GM23338 (cell line): ENCODE data around the gene CIAPIN1. TPM values are rescaled to one million over a fixed set of nuclear protein-coding genes. Genes with fewer than 3 reads are reported as not detected.
"Not testable (repeated sequence)": the region's sequence is repeated elsewhere in the genome, so short reads cannot be mapped to it uniquely, and the experiment has no call there.

Experiments
- ATAC-seq: fragments of 200-7000 bp; cut with Tn5 transposase; 3 replicates; pipeline ENCODE4 v1.9.1; 2020
- DNase-seq: peaks from one replicate; pipeline ENCODE4 v3.0.0-alpha.2; 2015; ENCODE audit warnings: low spot score
- H2AFZ ChIP-seq: fragments of 200-600 bp; sonication (generic); 2 replicates; pipeline ENCODE4 v1.8.0; 2016; ENCODE audit warnings: antibody characterized with exemption, mild to moderate bottlenecking, moderate library complexity
- H3F3A ChIP-seq: fragments of 200-600 bp; sonication (generic); replicated peaks from 2 replicates; pipeline ENCODE4 v1.8.0; 2017; ENCODE audit warnings: antibody characterized with exemption, mixed run types, low read depth
- H3K27ac ChIP-seq: fragments of 200-600 bp; sonication (generic); 2 replicates; pipeline ENCODE4 v1.6.1; 2016; ENCODE audit warnings: low read depth
- H3K27me3 ChIP-seq: fragments of 200-600 bp; sonication (generic); 2 replicates; pipeline ENCODE4 v1.8.0; 2016; ENCODE audit warnings: mild to moderate bottlenecking, mixed run types, moderate library complexity; ENCODE audit not compliant: insufficient read depth
- H3K36me3 ChIP-seq: fragments of 200-600 bp; sonication (generic); 2 replicates; pipeline ENCODE4 v1.8.0; 2016; ENCODE audit warnings: mild to moderate bottlenecking; ENCODE audit not compliant: insufficient read depth
- H3K4me1 ChIP-seq: fragments of 200-600 bp; sonication (generic); 2 replicates; pipeline ENCODE4 v1.8.0; 2016; ENCODE audit warnings: mild to moderate bottlenecking, moderate library complexity; ENCODE audit not compliant: insufficient read depth
- H3K4me2 ChIP-seq: fragments of 200-600 bp; sonication (generic); 2 replicates; pipeline ENCODE4 v1.7.1; 2017; ENCODE audit warnings: mixed run types
- H3K4me3 ChIP-seq: fragments of 200-600 bp; sonication (generic); 2 replicates; pipeline ENCODE4 v1.6.1; 2016; ENCODE audit warnings: mixed run types
- H3K79me2 ChIP-seq: fragments of 200-600 bp; sonication (generic); replicated peaks from 2 replicates; pipeline ENCODE4 v1.8.0; 2017; ENCODE audit warnings: mild to moderate bottlenecking; ENCODE audit not compliant: insufficient read depth
- H3K9me2 ChIP-seq: fragments of 200-600 bp; sonication (generic); 2 replicates; pipeline ENCODE4 v1.8.0; 2017; ENCODE audit not compliant: insufficient read depth
- H4K20me1 ChIP-seq: fragments of 200-600 bp; sonication (generic); replicated peaks from 2 replicates; pipeline ENCODE4 v1.8.0; 2017; ENCODE audit warnings: mild to moderate bottlenecking; ENCODE audit not compliant: insufficient read depth
- H3K27ac Mint-ChIP-seq: 2 replicates; pipeline ENCODE4 v1.8.0; 2020; ENCODE audit warnings: inconsistent platforms, mild to moderate bottlenecking, moderate library complexity, mixed read lengths
- H3K27me3 Mint-ChIP-seq: 3 replicates; pipeline ENCODE4 v1.8.0; 2022; ENCODE audit warnings: low read depth, mild to moderate bottlenecking, moderate library complexity, mixed read lengths, inconsistent platforms; ENCODE audit not compliant: insufficient read depth, poor library complexity
- H3K36me3 Mint-ChIP-seq: 3 replicates; pipeline ENCODE4 v1.8.0; 2021; ENCODE audit warnings: low read depth, mild to moderate bottlenecking, inconsistent platforms, moderate library complexity, mixed read lengths
- H3K4me1 Mint-ChIP-seq: 3 replicates; pipeline ENCODE4 v1.8.0; 2020; ENCODE audit warnings: mild to moderate bottlenecking, inconsistent platforms, mixed read lengths
- H3K4me3 Mint-ChIP-seq: 3 replicates; pipeline ENCODE4 v1.8.0; 2021; ENCODE audit warnings: moderate library complexity, mild to moderate bottlenecking, inconsistent platforms, mixed read lengths
- H3K9me3 Mint-ChIP-seq: 3 replicates; pipeline ENCODE4 v1.8.0; 2020; ENCODE audit warnings: moderate library complexity, mild to moderate bottlenecking, inconsistent platforms, mixed read lengths
- ETS1 ChIP-seq: IDR thresholded peaks from 2 replicates; pipeline ENCODE4 v1.6.1; 2016; ENCODE audit warnings: antibody characterized with exemption
- ZNF462 ChIP-seq: fragments of 250-450 bp; sonication (Bioruptor Pico); IDR thresholded peaks from 2 replicates; pipeline ENCODE4 v1.5.0; 2020; ENCODE audit warnings: mild to moderate bottlenecking, moderate library complexity
- polyA plus RNA-seq: library from polyadenylated mRNA; unstranded; fragments of >200 nt; fragmentation: Nextera tagmentation; extraction: Ambion mirVana; gene quantifications from 2 replicates; pipeline ENCODE4 v1.2.1, GENCODE V29; 2016
- total RNA-seq: library from RNA; depleted of rRNA; stranded (reverse); fragments of >200 nt; shearing (Covaris generic); gene quantifications from 2 replicates; pipeline ENCODE4 v1.2.3, GENCODE V29; 2014
- TF ChIP-seq, protein P1 (sequence below): IDR thresholded peaks from one replicate; pipeline ENCODE4 v1.6.1; 2018; ENCODE audit warnings: antibody characterized with exemption; ENCODE audit not compliant: unreplicated experiment
- TF ChIP-seq, protein P2 (sequence below), 2 experiments: fragments of 200-600 bp in 1 of 2; sonication (generic) in 1 of 2; conservative IDR thresholded peaks; 2 replicates each; pipeline versions ENCODE4 v1.5.1 to v1.6.1; 2016 to 2017; ENCODE audit warnings: antibody characterized with exemption in 2 of 2, low read depth in 2 of 2, mild to moderate bottlenecking in 2 of 2, moderate library complexity in 1 of 2

Gene CIAPIN1
- total and polyA plus RNA-seq, 2 experiments from 2014 or later, result 36.5 to 75.4 TPM

DNA sequence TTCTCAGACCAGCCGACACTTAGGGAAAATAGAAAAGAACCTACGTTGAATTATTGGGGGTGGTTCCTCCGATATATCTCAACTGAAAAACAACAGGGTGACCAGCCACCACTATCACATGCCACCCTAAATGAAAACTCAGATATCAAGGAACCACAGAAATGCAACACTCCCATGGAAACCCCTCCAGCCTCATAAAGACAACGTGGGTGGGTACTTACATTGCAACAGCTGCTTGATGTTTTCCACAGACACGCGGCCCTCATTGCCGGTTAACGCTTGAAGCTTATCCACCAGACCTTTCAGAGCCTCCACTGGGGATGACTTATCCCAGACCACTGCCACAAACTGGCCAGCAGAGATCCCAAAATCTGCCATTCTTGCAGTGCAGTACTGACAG, 6.6 kb downstream of the CIAPIN1 start:
- not testable (repeated sequence) for H3K27ac ChIP-seq, H3K4me3 Mint-ChIP-seq, H3K27ac Mint-ChIP-seq, H2AFZ ChIP-seq, H3K4me1 ChIP-seq, ATAC-seq, DNase-seq, H3K27me3 ChIP-seq, H3K27me3 Mint-ChIP-seq, H3K9me2 ChIP-seq, H3F3A ChIP-seq, H4K20me1 ChIP-seq, H3K9me3 Mint-ChIP-seq, H3K4me1 Mint-ChIP-seq, H3K4me2 ChIP-seq, H3K4me3 ChIP-seq
- peaks cover 53% of the 10 kb centered on the region for H3K36me3 Mint-ChIP-seq
- peaks cover 40% of the 10 kb centered on the region for H3K36me3 ChIP-seq
- H3K79me2 ChIP-seq, result peaks cover 34% of the 10 kb centered on the region

DNA sequence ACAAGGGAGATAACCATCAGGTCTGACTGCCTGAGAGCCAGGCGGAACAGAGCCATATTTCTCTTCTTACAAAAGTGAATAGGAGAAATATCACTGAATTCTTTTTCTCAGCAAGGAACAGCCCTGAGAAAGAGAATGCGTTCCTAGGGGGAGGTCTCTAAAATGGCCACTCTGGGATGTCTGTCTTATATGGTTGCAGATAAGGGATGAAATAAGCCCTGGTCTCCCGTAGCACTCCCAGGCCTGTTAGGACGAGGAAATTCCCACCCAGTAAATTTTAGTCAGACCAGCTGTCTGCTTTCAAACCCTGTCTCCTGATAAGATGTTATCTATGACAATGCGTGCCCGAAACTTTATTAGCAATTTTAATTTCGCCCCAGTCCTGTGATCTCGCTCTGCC, 7.2 kb downstream of the CIAPIN1 start:
- H3K27ac Mint-ChIP-seq, H3K9me3 Mint-ChIP-seq, H3K27me3 Mint-ChIP-seq, DNase-seq, H3K27ac ChIP-seq, H3K4me3 ChIP-seq, H3K4me1 Mint-ChIP-seq, ATAC-seq, H3K27me3 ChIP-seq, H3K4me3 Mint-ChIP-seq, H3K4me1 ChIP-seq, H3K4me2 ChIP-seq, H4K20me1 ChIP-seq, H3F3A ChIP-seq, H2AFZ ChIP-seq, H3K9me2 ChIP-seq: not testable (repeated sequence)
- H3K36me3 Mint-ChIP-seq, result peaks cover 56% of the 10 kb centered on the region
- peaks cover 46% of the 10 kb centered on the region for H3K36me3 ChIP-seq
- H3K79me2 ChIP-seq, result peaks cover 28% of the 10 kb centered on the region

DNA sequence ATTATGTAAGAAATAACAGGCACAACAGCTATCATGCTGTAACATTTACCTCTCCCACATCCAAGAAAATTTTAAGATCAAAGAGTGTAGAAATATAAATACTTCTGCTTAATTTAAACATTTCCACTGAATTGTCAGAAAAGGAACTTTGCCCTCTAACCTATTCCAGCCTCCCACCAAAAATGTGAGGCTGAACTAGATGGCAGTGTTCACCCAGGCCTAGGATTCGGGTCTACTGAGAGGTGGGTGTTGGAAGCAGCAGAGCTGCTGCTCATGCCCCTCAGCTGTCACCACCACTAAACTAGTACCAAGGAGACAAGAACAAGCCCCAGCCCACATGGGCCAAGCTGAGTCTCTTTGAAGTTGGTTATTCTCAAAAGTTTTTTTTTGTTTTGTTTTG, 11.3 kb downstream of the CIAPIN1 start:
- Histone ChIP-seq H3K4me2 (no peak overlapping the region), H3K4me3 (no peak overlapping the region), H3K27me3 (no peaks in the 10 kb centered on the region), H3K79me2 (no peaks in the 10 kb centered on the region), H2AFZ (no peak overlapping the region), H3F3A (no peaks in the 10 kb centered on the region), H3K36me3 (peaks cover 69% of the 10 kb centered on the region), H3K27ac (no peak overlapping the region), H3K4me1 (no peaks in the 10 kb centered on the region), H3K9me2 (no peaks in the 10 kb centered on the region), H4K20me1 (peaks cover 7% of the 10 kb centered on the region)
- ATAC-seq (no peak), DNase-seq (no peak)
- peaks cover 4% of the 10 kb centered on the region for H3K27me3 Mint-ChIP-seq
- H3K9me3 Mint-ChIP-seq, result peaks cover 10% of the 10 kb centered on the region
- no peaks in the 10 kb centered on the region for H3K4me1 Mint-ChIP-seq
- H3K27ac Mint-ChIP-seq, result no peak overlapping the region
- H3K36me3 Mint-ChIP-seq, result peaks cover 78% of the 10 kb centered on the region
- H3K4me3 Mint-ChIP-seq, result no peak overlapping the region
- TF ChIP-seq, protein P1, sequence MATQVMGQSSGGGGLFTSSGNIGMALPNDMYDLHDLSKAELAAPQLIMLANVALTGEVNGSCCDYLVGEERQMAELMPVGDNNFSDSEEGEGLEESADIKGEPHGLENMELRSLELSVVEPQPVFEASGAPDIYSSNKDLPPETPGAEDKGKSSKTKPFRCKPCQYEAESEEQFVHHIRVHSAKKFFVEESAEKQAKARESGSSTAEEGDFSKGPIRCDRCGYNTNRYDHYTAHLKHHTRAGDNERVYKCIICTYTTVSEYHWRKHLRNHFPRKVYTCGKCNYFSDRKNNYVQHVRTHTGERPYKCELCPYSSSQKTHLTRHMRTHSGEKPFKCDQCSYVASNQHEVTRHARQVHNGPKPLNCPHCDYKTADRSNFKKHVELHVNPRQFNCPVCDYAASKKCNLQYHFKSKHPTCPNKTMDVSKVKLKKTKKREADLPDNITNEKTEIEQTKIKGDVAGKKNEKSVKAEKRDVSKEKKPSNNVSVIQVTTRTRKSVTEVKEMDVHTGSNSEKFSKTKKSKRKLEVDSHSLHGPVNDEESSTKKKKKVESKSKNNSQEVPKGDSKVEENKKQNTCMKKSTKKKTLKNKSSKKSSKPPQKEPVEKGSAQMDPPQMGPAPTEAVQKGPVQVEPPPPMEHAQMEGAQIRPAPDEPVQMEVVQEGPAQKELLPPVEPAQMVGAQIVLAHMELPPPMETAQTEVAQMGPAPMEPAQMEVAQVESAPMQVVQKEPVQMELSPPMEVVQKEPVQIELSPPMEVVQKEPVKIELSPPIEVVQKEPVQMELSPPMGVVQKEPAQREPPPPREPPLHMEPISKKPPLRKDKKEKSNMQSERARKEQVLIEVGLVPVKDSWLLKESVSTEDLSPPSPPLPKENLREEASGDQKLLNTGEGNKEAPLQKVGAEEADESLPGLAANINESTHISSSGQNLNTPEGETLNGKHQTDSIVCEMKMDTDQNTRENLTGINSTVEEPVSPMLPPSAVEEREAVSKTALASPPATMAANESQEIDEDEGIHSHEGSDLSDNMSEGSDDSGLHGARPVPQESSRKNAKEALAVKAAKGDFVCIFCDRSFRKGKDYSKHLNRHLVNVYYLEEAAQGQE, result no peak
- TF ChIP-seq, protein P2, sequence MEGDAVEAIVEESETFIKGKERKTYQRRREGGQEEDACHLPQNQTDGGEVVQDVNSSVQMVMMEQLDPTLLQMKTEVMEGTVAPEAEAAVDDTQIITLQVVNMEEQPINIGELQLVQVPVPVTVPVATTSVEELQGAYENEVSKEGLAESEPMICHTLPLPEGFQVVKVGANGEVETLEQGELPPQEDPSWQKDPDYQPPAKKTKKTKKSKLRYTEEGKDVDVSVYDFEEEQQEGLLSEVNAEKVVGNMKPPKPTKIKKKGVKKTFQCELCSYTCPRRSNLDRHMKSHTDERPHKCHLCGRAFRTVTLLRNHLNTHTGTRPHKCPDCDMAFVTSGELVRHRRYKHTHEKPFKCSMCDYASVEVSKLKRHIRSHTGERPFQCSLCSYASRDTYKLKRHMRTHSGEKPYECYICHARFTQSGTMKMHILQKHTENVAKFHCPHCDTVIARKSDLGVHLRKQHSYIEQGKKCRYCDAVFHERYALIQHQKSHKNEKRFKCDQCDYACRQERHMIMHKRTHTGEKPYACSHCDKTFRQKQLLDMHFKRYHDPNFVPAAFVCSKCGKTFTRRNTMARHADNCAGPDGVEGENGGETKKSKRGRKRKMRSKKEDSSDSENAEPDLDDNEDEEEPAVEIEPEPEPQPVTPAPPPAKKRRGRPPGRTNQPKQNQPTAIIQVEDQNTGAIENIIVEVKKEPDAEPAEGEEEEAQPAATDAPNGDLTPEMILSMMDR (conservative IDR thresholded peaks at IDR 0.05; ENCODE audit: low read depth in 2 of 2), result no peak
- TF ChIP-seq ZNF462 (CRISPR knock-in tag), result no peak
- TF ChIP-seq ETS1, result no peak
